Hepatocyte (in vitro differentiated cells): Measurements from ENCODE around the gene NAPA. TPM values are rescaled to one million over a fixed set of nuclear protein-coding genes. Genes with fewer than 3 reads are reported as not detected.

ENCODE experiments used
- DNase-seq: peaks from one replicate; pipeline ENCODE4 v3.0.0-alpha.2; 2016; ENCODE audit warnings: low spot score
- H2AFZ ChIP-seq: fragments of 200-600 bp; sonication (generic); 2 replicates; pipeline ENCODE4 v1.6.0; 2016; ENCODE audit warnings: antibody characterized with exemption, mild to moderate bottlenecking
- H3K27ac ChIP-seq: fragments of 200-600 bp; sonication (generic); 2 replicates; pipeline ENCODE4 v1.5.1; 2016; ENCODE audit warnings: mild to moderate bottlenecking
- H3K27me3 ChIP-seq: fragments of 200-600 bp; sonication (generic); 2 replicates; pipeline ENCODE4 v1.6.1; 2016
- H3K36me3 ChIP-seq: fragments of 200-600 bp; sonication (generic); replicated peaks from 2 replicates; pipeline ENCODE4 v1.5.1; 2016; ENCODE audit warnings: low read depth; ENCODE audit not compliant: insufficient read depth
- H3K4me1 ChIP-seq: fragments of 200-600 bp; sonication (generic); 2 replicates; pipeline ENCODE4 v1.5.1; 2016; ENCODE audit warnings: mild to moderate bottlenecking, moderate library complexity; ENCODE audit not compliant: insufficient read depth
- H3K4me2 ChIP-seq: fragments of 200-600 bp; sonication (generic); 2 replicates; pipeline ENCODE4 v1.6.0; 2016
- H3K4me3 ChIP-seq: fragments of 200-600 bp; sonication (generic); 2 replicates; pipeline ENCODE4 v1.5.1; 2016; ENCODE audit warnings: mild to moderate bottlenecking
- H3K79me2 ChIP-seq: fragments of 200-600 bp; sonication (generic); 2 replicates; pipeline ENCODE4 v1.6.0; 2017; ENCODE audit warnings: mild to moderate bottlenecking
- H3K9me2 ChIP-seq: fragments of 200-600 bp; sonication (generic); replicated peaks from 2 replicates; pipeline ENCODE4 v1.6.0; 2017; ENCODE audit warnings: mild to moderate bottlenecking; ENCODE audit not compliant: insufficient read depth
- H3K9me3 ChIP-seq: fragments of 200-600 bp; sonication (generic); 2 replicates; pipeline ENCODE4 v1.5.1; 2016; ENCODE audit warnings: low read depth, mild to moderate bottlenecking
- H4K20me1 ChIP-seq: fragments of 200-600 bp; sonication (generic); 2 replicates; pipeline ENCODE4 v1.6.0; 2016; ENCODE audit warnings: mild to moderate bottlenecking; ENCODE audit not compliant: insufficient read depth, poor library complexity, severe bottlenecking
- EZH2 ChIP-seq: fragments of 200-600 bp; sonication (generic); IDR thresholded peaks from 2 replicates; pipeline ENCODE4 v1.6.1; 2016; ENCODE audit warnings: antibody characterized with exemption, mild to moderate bottlenecking, borderline replicate concordance
- EZH2phosphoT487 ChIP-seq: fragments of 200-600 bp; sonication (generic); IDR thresholded peaks from one replicate; pipeline ENCODE4 v1.6.1; 2018; ENCODE audit warnings: antibody characterized with exemption, mild to moderate bottlenecking, low read depth, moderate library complexity; ENCODE audit not compliant: unreplicated experiment, severe bottlenecking
- WGBS: methylation state at CpG from one replicate; pipeline ENCODE4 v1.1.6; 2016; ENCODE audit warnings: low lambda C conversion rate; ENCODE audit errors: missing lambda C conversion rate; 5-methylcytosine and 5-hydroxymethylcytosine counted together
- polyA plus RNA-seq: library from polyadenylated mRNA; unstranded; fragments of >200 nt; fragmentation: Nextera tagmentation; extraction: Ambion mirVana; gene quantifications from 2 replicates; pipeline ENCODE4 v1.2.1, GENCODE V29; 2016
- total RNA-seq: library from RNA; depleted of rRNA; stranded (reverse); fragments of >200 nt; gene quantifications from 2 replicates; pipeline ENCODE4 v1.2.3, GENCODE V29; 2014
- TF ChIP-seq, protein P1 (sequence below): fragments of 200-600 bp; sonication (generic); IDR thresholded peaks from 2 replicates; pipeline ENCODE4 v1.5.1; 2016; ENCODE audit warnings: antibody characterized with exemption, mild to moderate bottlenecking; ENCODE audit not compliant: poor library complexity

Gene NAPA
- total and polyA plus RNA-seq, 2 experiments from 2014 or later, result 106 to 192 TPM

DNA sequence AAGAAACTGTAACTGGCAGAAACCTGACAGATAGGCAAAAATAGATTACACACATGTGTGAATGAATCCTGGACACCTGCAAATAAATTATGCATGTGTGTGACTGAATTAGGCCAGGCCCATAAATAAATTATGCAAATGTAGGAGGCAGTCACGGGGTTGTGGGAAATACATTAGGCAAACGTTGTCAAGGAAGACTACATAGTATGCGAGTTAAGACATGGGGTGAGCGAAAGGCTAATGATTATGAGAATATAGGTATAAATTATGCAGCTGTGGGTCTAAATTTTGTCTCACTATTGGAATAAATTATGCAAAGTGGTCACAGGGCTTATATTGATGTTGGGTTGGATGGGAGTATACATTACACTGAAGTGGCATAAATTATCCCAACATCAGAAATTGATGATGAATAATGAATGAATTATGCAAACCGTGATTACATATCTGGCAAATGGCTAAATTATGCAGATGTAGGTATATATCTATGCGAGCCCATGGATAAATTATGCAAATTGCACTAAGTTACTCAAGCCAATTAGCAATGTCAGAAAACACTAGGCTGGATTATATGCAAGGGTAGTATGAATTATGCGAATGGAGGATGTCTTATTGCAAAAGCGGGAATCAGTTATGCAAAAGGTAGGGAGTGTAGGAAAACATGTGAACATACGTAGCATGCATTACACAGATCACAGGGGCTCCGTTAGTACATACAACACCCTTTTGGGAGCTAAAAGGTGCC is 50.0 kb downstream of the NAPA start:
- TF ChIP-seq EZH2phosphoT487, result no peak
- TF ChIP-seq, protein P1, sequence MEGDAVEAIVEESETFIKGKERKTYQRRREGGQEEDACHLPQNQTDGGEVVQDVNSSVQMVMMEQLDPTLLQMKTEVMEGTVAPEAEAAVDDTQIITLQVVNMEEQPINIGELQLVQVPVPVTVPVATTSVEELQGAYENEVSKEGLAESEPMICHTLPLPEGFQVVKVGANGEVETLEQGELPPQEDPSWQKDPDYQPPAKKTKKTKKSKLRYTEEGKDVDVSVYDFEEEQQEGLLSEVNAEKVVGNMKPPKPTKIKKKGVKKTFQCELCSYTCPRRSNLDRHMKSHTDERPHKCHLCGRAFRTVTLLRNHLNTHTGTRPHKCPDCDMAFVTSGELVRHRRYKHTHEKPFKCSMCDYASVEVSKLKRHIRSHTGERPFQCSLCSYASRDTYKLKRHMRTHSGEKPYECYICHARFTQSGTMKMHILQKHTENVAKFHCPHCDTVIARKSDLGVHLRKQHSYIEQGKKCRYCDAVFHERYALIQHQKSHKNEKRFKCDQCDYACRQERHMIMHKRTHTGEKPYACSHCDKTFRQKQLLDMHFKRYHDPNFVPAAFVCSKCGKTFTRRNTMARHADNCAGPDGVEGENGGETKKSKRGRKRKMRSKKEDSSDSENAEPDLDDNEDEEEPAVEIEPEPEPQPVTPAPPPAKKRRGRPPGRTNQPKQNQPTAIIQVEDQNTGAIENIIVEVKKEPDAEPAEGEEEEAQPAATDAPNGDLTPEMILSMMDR, result no peak
- Histone ChIP-seq H3K9me3 (no peaks in the 10 kb centered on the region), H4K20me1 (no peaks in the 10 kb centered on the region), H3K36me3 (no peaks in the 10 kb centered on the region), H3K79me2 (no peaks in the 10 kb centered on the region), H3K9me2 (no peaks in the 10 kb centered on the region), H3K4me3 (no peak overlapping the region), H3K4me1 (no peaks in the 10 kb centered on the region), H3K4me2 (no peak overlapping the region), H2AFZ (no peak overlapping the region), H3K27me3 (peaks cover 40% of the 10 kb centered on the region), H3K27ac (no peak overlapping the region)
- DNase-seq, result no peak
- WGBS, result 77% methylated on average over 10 of the region's 10 CpGs

DNA sequence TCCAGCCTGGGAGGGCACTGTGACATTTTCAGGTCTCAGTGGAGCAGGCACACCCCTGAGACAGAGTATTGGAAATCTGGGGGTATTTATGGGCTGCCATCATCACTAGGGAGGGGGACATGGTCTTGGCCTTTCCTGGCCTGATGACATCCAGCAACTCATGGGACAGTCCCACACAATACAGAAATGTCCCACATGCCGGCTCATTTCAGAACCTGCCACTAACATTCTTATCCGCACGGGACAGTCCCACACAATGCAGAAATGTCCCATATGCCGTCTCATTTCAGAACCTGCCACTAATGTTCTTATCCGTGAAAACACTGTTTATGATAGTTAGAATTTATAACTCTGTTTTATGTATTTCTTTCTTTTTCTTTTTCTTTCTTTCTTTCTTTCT is 53.0 kb downstream of the NAPA start:
- no peak overlapping the region for H2AFZ ChIP-seq
- H3K4me2 ChIP-seq, result no peak overlapping the region
- 80% methylated on average over 5 of the region's 5 CpGs for WGBS
- no peaks in the 10 kb centered on the region for H3K9me3 ChIP-seq
- no peak for DNase-seq
- no peaks in the 10 kb centered on the region for H3K36me3 ChIP-seq
- no peaks in the 10 kb centered on the region for H3K9me2 ChIP-seq
- H3K27me3 ChIP-seq, result peaks cover 41% of the 10 kb centered on the region
- H3K27ac ChIP-seq, result no peak overlapping the region
- no peak for TF ChIP-seq EZH2phosphoT487
- TF ChIP-seq, protein P1, result no peak
- TF ChIP-seq EZH2, result no peak
- no peaks in the 10 kb centered on the region for H3K79me2 ChIP-seq
- H3K4me3 ChIP-seq, result no peak overlapping the region
- H4K20me1 ChIP-seq, result no peaks in the 10 kb centered on the region
- no peaks in the 10 kb centered on the region for H3K4me1 ChIP-seq

DNA sequence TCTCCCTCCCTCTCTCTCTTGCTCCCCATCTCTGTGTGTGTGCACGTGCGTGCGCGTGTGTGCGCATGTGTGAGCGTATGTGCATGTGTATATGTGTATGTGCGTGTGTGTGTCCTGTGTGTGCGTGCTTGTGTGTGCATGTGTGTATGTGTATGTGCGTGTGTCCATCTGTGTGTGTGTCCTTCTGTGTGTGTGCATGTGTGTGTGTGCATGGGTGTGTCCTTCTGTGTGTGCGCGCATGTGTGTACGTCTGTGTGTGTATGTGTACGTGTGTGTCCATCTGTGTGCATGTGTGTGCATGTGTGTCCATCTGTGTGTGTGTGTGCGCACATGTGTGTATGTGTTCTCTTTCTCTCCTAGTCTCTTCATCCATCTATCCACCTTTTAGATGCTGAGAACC is 55.4 kb downstream of the NAPA start:
- Histone ChIP-seq H3K4me2 (no peak overlapping the region), H3K9me3 (no peaks in the 10 kb centered on the region), H3K9me2 (no peaks in the 10 kb centered on the region), H3K36me3 (no peaks in the 10 kb centered on the region), H3K27ac (no peak overlapping the region), H4K20me1 (no peaks in the 10 kb centered on the region), H3K4me1 (no peaks in the 10 kb centered on the region), H3K27me3 (peaks cover 35% of the 10 kb centered on the region), H3K79me2 (no peaks in the 10 kb centered on the region), H3K4me3 (no peak overlapping the region), H2AFZ (no peak overlapping the region)
- no peak for TF ChIP-seq EZH2phosphoT487
- TF ChIP-seq, protein P1, result no peak
- TF ChIP-seq EZH2, result no peak
- DNase-seq, result no peak
- WGBS, result 94% methylated on average over 14 of the region's 14 CpGs
